ENCODE results near the gene CRKL.

The CRKL gene

DNA sequence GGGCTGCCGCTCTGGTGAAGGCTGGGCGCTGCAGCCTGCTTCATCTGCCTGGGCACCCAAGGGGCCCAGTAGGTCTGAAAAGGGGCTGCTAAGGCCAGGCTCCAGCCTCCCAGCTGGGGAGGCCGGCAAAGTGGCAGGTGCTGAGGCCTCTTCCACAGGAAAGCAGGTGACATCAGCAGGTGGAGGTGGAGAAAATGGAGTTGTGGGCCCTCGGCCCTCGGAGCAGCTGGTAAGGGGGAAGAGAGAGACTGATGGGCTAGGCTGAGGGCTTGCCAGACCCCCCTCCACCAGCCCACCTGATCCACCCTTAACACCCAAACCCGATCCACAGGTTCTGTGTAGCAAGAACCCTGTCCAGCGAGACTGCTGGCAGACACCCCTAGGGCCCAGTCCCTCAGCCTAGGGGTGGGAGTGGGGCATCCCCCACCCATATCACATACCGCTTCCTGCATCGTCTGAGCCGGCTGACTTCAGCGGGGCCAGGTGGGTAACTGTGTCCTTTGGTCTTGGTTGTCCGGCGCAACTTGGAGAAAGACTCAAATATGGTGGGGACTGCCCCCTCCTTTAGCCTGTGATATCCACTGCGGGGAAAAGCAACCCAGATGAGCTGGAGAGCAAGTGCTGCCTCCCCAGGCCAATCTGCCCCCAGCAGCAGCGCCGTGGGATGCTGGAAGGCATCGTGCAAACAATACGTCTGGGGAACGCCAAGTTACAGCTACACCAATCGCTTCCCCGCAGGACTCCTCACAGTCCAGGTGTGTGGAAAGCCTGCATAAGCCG is 83.2 kb downstream of the CRKL start:
- peak; percentile 27 for DNase-seq
- H2AFZ ChIP-seq (ENCODE audit: low read depth, low read length), result no peak overlapping the region
- H3K4me1 ChIP-seq (ENCODE audit: insufficient read depth, low read length), result peaks cover 36% of the 10 kb centered on the region
- peak overlapping the region; percentile 84 to 99; a peak in 3 of 4 replicates for H3K4me3 ChIP-seq (ENCODE audit: low read depth in 1 of 2, low read length in 2 of 2)
- TF ChIP-seq CTCF (IDR thresholded peaks at IDR 0.05; ENCODE audit: borderline replicate concordance, extremely low read depth, low read length, poor library complexity, severe bottlenecking) (peak; percentile 23), EZH2 (IDR thresholded peaks at IDR 0.05; ENCODE audit: borderline replicate concordance, low read depth, low read length, severe bottlenecking) (no peak)
- H3K9ac ChIP-seq (ENCODE audit: low read depth, low read length), result peak overlapping the region; percentile 93
- H3K79me2 ChIP-seq (ENCODE audit: insufficient read depth, low read length), result peaks cover 40% of the 10 kb centered on the region
- peak overlapping the region; percentile 100 for H3K4me2 ChIP-seq (ENCODE audit: insufficient read depth, low read length)
- H3K36me3 ChIP-seq (ENCODE audit: insufficient read depth, low read length), result peaks cover 59% of the 10 kb centered on the region
- no peak for ATAC-seq (ENCODE audit: insufficient read depth, low read depth)
- no peaks in the 10 kb centered on the region for H3K27me3 ChIP-seq (ENCODE audit: insufficient read depth, low read length, poor library complexity)
- peak overlapping the region; percentile 95 for H3K27ac ChIP-seq (ENCODE audit: low read length)
- H3K9me3 ChIP-seq (ENCODE audit: insufficient read depth, low read length, severe bottlenecking), result no peaks in the 10 kb centered on the region
- peaks cover 26% of the 10 kb centered on the region for H4K20me1 ChIP-seq (ENCODE audit: insufficient read depth, low read length)

DNA sequence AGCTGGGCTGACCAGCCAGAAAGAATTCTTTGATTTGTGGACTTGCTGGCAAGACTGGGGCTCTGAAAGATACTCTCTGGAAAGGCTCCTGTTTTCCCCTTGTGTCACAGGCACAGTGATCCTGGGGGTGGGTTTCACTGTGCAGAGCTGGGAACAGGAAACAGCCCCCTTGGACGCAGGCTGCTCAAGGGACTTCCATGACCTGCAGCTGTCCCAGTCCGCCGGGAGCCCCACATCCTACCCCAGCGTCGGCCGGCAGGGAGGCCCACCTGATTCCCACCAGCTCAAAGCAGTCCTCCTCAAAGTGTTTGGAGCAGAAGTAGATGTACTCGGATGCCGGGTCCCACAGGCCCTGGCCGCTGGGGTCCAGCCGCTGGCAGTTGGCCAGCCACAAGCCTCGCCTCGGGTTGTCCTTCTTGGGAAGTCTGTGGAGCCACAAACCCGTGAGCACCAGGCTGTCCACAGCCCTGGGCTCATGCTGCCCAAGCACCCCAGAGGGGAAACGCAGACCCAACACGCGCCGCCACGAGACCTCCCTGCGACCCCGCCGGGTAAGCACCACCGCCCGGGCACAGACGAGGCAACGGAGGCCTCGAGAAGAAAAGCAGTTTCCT is 83.9 kb downstream of the CRKL start:
- peak overlapping the region; percentile 93 for H3K9ac ChIP-seq (ENCODE audit: low read depth, low read length)
- peaks cover 52% of the 10 kb centered on the region for H3K36me3 ChIP-seq (ENCODE audit: insufficient read depth, low read length)
- peaks cover 26% of the 10 kb centered on the region for H4K20me1 ChIP-seq (ENCODE audit: insufficient read depth, low read length)
- TF ChIP-seq EZH2 (IDR thresholded peaks at IDR 0.05; ENCODE audit: borderline replicate concordance, low read depth, low read length, severe bottlenecking) (no peak), CTCF (IDR thresholded peaks at IDR 0.05; ENCODE audit: borderline replicate concordance, extremely low read depth, low read length, poor library complexity, severe bottlenecking) (no peak)
- H3K4me2 ChIP-seq (ENCODE audit: insufficient read depth, low read length), result peak overlapping the region; percentile 100
- peak overlapping the region; percentile 95 for H3K27ac ChIP-seq (ENCODE audit: low read length)
- H3K9me3 ChIP-seq (ENCODE audit: insufficient read depth, low read length, severe bottlenecking), result no peaks in the 10 kb centered on the region
- DNase-seq (peak; percentile 36), ATAC-seq (ENCODE audit: insufficient read depth, low read depth) (no peak; the same call in 2 of the 3 replicates)
- H2AFZ ChIP-seq (ENCODE audit: low read depth, low read length), result peak overlapping the region; percentile 89
- peaks cover 36% of the 10 kb centered on the region for H3K4me1 ChIP-seq (ENCODE audit: insufficient read depth, low read length)
- H3K4me3 ChIP-seq (ENCODE audit: low read depth in 1 of 2, low read length in 2 of 2), result peak overlapping the region; percentile 84 to 99
- no peaks in the 10 kb centered on the region for H3K27me3 ChIP-seq (ENCODE audit: insufficient read depth, low read length, poor library complexity)
- peaks cover 40% of the 10 kb centered on the region for H3K79me2 ChIP-seq (ENCODE audit: insufficient read depth, low read length)

GRCh38 chr22:21001601-21002325 is 84.6 kb downstream of the CRKL start, which contains the start of gene THAP7:
Gene THAP7, minus strand, starts transcription at chr22:21002118. Its CDS starts 207 bp downstream, at chr22:21001911.
- Histone ChIP-seq H2AFZ (ENCODE audit: low read depth, low read length) (peak within 1 kb of the TSS; percentile 89), H3K79me2 (ENCODE audit: insufficient read depth, low read length) (peaks cover 40% of the 10 kb centered on the region), H3K4me2 (ENCODE audit: insufficient read depth, low read length) (peak within 1 kb of the TSS; percentile 100), H3K4me1 (ENCODE audit: insufficient read depth, low read length) (peaks cover 36% of the 10 kb centered on the region), H3K36me3 (ENCODE audit: insufficient read depth, low read length) (peaks cover 45% of the 10 kb centered on the region), H3K4me3 (ENCODE audit: low read depth in 1 of 2, low read length in 2 of 2) (peak within 1 kb of the TSS; percentile 84 to 99), H3K9ac (ENCODE audit: low read depth, low read length) (peak within 1 kb of the TSS; percentile 93), H4K20me1 (ENCODE audit: insufficient read depth, low read length) (peaks cover 26% of the 10 kb centered on the region), H3K9me3 (ENCODE audit: insufficient read depth, low read length, severe bottlenecking) (no peaks in the 10 kb centered on the region), H3K27me3 (ENCODE audit: insufficient read depth, low read length, poor library complexity) (no peaks in the 10 kb centered on the region), H3K27ac (ENCODE audit: low read length) (peak within 1 kb of the TSS; percentile 95)
- peak; percentile 97 for DNase-seq
- peak; percentile 86 for ATAC-seq (ENCODE audit: insufficient read depth, low read depth)
- no peak for TF ChIP-seq EZH2 (IDR thresholded peaks at IDR 0.05; ENCODE audit: borderline replicate concordance, low read depth, low read length, severe bottlenecking)
- no peak for TF ChIP-seq CTCF (IDR thresholded peaks at IDR 0.05; ENCODE audit: borderline replicate concordance, extremely low read depth, low read length, poor library complexity, severe bottlenecking)

Data from DND-41 (cell line).